B cell (primary cell): ENCODE results near the gene APIP. TPM values are rescaled to one million over a fixed set of nuclear protein-coding genes. Genes with fewer than 3 reads are reported as not detected.

ENCODE experiments used
- ATAC-seq: fragments of 200-7000 bp; cut with Tn5 transposase; one replicate; pipeline ENCODE4 v1.10.0; 2021; ENCODE audit warnings: low read depth, mild to moderate bottlenecking, moderate number of reproducible peaks, moderate library complexity
- CTCF ChIA-PET: fragments of 350-600 bp; sonication (Branson Sonifier 250); formaldehyde crosslinking; loops from one replicate; lab custom pipeline; 2021; ENCODE audit warnings: antibody characterized with exemption, inconsistent platforms; lab: Charles Lee
- POLR2A ChIA-PET: fragments of 350-600 bp; sonication (Branson Sonifier 250); formaldehyde crosslinking; loops from one replicate; lab custom pipeline; 2021; ENCODE audit warnings: antibody characterized with exemption; lab: Charles Lee
- DNase-seq: peaks from one replicate; pipeline ENCODE4 v3.0.0; 2013
- H2AFZ ChIP-seq: 2 replicates; pipeline ENCODE4 v1.6.1; 2012; ENCODE audit warnings: mild to moderate bottlenecking, low read depth, low read length; ENCODE audit not compliant: insufficient read depth, poor library complexity, severe bottlenecking
- H3K27ac ChIP-seq, 2 donors: 1 replicate in 1 of 2; 2 replicates in 1 of 2; pipeline ENCODE4 v1.5.1; 2012 to 2013; ENCODE audit warnings: low read length in 2 of 2, mild to moderate bottlenecking in 2 of 2, moderate library complexity in 1 of 2
- H3K27me3 ChIP-seq, 4 experiments: fragments of 200-600 bp in 1 of 4; sonication (generic) in 1 of 4; replicated peaks in 1 of 4; 1 replicate in 2 of 4; 2 replicates in 2 of 4; pipeline versions ENCODE4 v1.6.1 to v1.7.0; 2013 to 2016; ENCODE audit warnings: low read length in 3 of 4, mild to moderate bottlenecking in 2 of 4, mixed read lengths in 1 of 4, moderate library complexity in 1 of 4; ENCODE audit not compliant: insufficient read depth in 4 of 4, control insufficient read depth in 3 of 4; ENCODE audit errors: control extremely low read depth in 1 of 4
- H3K36me3 ChIP-seq, 2 experiments: replicated peaks in 1 of 2; 1 replicate in 1 of 2; 2 replicates in 1 of 2; pipeline versions ENCODE4 v1.6.1 to v1.7.1; 2013; ENCODE audit warnings: low read length in 1 of 2; ENCODE audit not compliant: insufficient read depth in 2 of 2, control insufficient read depth in 1 of 2; ENCODE audit errors: control extremely low read depth in 1 of 2, extremely low read depth in 1 of 2
- H3K4me1 ChIP-seq, 2 donors: fragments of 200-600 bp in 1 of 2; sonication (generic) in 1 of 2; 1 replicate in 1 of 2; 2 replicates in 1 of 2; pipeline versions ENCODE4 v1.5.1 to v1.6.1; 2013 to 2017; ENCODE audit warnings: low read length in 2 of 2; ENCODE audit not compliant: control insufficient read depth in 2 of 2, insufficient read depth in 2 of 2
- H3K4me2 ChIP-seq: replicated peaks from 2 replicates; pipeline ENCODE3; 2012; ENCODE audit warnings: mild to moderate bottlenecking, low read depth, low read length; ENCODE audit not compliant: poor library complexity, severe bottlenecking
- H3K4me3 ChIP-seq, 5 experiments: fragments of 200-600 bp in 1 of 5; sonication (generic) in 1 of 5; 1 replicate in 3 of 5; 2 replicates in 2 of 5; pipeline versions ENCODE4 v1.5.1 to v1.7.0; 2011 to 2016; ENCODE audit warnings: low read length in 4 of 5, mild to moderate bottlenecking in 4 of 5, low read depth in 2 of 5, control low read depth in 1 of 5, moderate library complexity in 1 of 5; ENCODE audit not compliant: insufficient read depth in 1 of 5; ENCODE audit errors: control extremely low read depth in 1 of 5, extremely low read depth in 1 of 5
- H3K79me2 ChIP-seq: fragments of 200-600 bp; sonication (generic); one replicate; pipeline ENCODE4 v1.6.0; 2016; ENCODE audit warnings: low read length; ENCODE audit not compliant: control insufficient read depth, insufficient read depth
- H3K9ac ChIP-seq: fragments of 200-600 bp; sonication (generic); 2 replicates; pipeline ENCODE4 v1.6.1; 2017; ENCODE audit warnings: mild to moderate bottlenecking, low read length, moderate library complexity
- H3K9me3 ChIP-seq, 3 donors: one replicate each; pipeline versions ENCODE4 v1.6.1 to v1.7.1; 2013; ENCODE audit warnings: low read length in 2 of 3; ENCODE audit not compliant: control insufficient read depth in 2 of 3, insufficient read depth in 1 of 3; ENCODE audit errors: control extremely low read depth in 1 of 3
- H4K20me1 ChIP-seq: 2 replicates; pipeline ENCODE4 v1.6.0; 2012; ENCODE audit warnings: mild to moderate bottlenecking, low read length; ENCODE audit not compliant: insufficient read depth, control insufficient read depth, poor library complexity, severe bottlenecking
- H3K27ac Mint-ChIP-seq: one replicate; pipeline ENCODE4 v1.8.0; 2021; ENCODE audit warnings: mixed read lengths
- H3K27me3 Mint-ChIP-seq: one replicate; pipeline ENCODE4 v1.8.0; 2021; ENCODE audit warnings: mixed read lengths
- H3K4me1 Mint-ChIP-seq: one replicate; pipeline ENCODE4 v1.8.0; 2021; ENCODE audit warnings: mixed read lengths
- H3K4me3 Mint-ChIP-seq: one replicate; pipeline ENCODE4 v1.8.0; 2021; ENCODE audit warnings: mixed read lengths
- H3K9me3 Mint-ChIP-seq: one replicate; pipeline ENCODE4 v1.8.0; 2022; ENCODE audit warnings: mixed read lengths; ENCODE audit not compliant: insufficient read depth
- EZH2 ChIP-seq: IDR thresholded peaks from 2 replicates; pipeline ENCODE4 v1.6.1; 2012; ENCODE audit warnings: borderline replicate concordance, low read depth, mild to moderate bottlenecking, moderate library complexity, low read length; ENCODE audit not compliant: insufficient read depth, poor library complexity, severe bottlenecking
- WGBS: methylation state at CpG from one replicate; pipeline ENCODE4 v1.1.5; 2013; ENCODE audit warnings: missing lambda C conversion rate; ENCODE audit not compliant: insufficient coverage; 5-methylcytosine and 5-hydroxymethylcytosine counted together
- intact Hi-C: fragments of 100-400 bp; cut with micrococcal nuclease; formaldehyde crosslinking; loops from one replicate; pipeline ENCODE4 v1.10.0; 2022
- polyA plus RNA-seq: library from polyadenylated mRNA; depleted of rRNA; stranded (reverse); fragments of >200 nt; gene quantifications from 2 replicates; pipeline ENCODE4 v1.2.3, GENCODE V29; 2012
- total RNA-seq, 2 donors: library from RNA; stranded (reverse); fragments of 120-200 nt in 1 of 2; gene quantifications; 1 replicate in 1 of 2; 2 replicates in 1 of 2; pipeline versions ENCODE4 v1.2.3 to v1.2.4, GENCODE V29; 2013 to 2022
- TF ChIP-seq, protein P1 (sequence below): fragments of 200-600 bp; IDR thresholded peaks from one replicate; pipeline ENCODE4 v1.8.0; 2022; ENCODE audit warnings: antibody characterized with exemption, mild to moderate bottlenecking

APIP gene
- total and polyA plus RNA-seq, 2 donors (not counting 1 experiment from before 2014, with no cell fraction given), result 6.1 to 19.4 TPM

DNA sequence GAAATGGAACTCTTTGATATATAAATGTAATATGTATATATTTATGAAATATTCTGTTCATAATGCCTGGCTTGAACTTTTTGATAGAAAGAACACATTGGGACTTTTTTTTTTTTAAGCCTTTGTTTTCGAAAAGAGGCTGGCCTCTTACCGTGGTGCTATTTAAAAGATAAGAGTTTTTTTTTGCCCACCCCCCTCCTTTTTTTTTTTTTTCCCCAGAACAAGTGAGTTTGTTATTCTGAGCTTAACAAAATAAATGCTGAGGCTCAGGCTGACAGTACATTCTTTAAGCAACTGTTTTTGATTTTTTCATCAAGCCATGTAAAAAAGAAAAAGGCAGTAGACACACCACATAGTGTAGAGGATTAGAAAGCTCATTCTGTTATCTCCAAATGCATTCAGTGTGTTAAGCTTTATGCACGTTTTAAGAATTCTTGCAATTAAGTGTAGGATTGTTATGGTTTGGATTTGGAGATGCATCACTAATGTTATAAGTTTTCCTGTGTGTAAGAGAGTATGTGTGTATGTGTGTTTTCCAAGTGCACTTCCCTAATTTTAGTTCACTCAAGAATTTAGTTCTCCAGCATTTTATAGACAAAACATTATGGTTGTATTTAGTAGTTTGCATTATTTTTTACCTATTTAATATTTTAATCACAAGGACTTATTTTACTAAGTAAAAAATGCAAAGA is 12.2 kb upstream of the APIP start:
- ChIA-PET CTCF (interaction anchor here (0.7 to 10.1 kb wide), 8 partner anchors 10 to 557 kb away, joined by 3 to 248 read pairs (median 4); no protein-coding TSS in a partner anchor), POLR2A (interaction anchor here (0.7 kb wide), 1 partner anchor 471 kb away, joined by 4 read pairs; no protein-coding TSS in a partner anchor)
- Histone ChIP-seq H3K27me3 (no peaks in the 10 kb centered on the region), H3K4me2 (no peak overlapping the region), H3K4me1 (no peaks in the 10 kb centered on the region), H3K36me3 (peaks cover 0 to 15% of the 10 kb centered on the region in 2 experiments), H3K4me3 (no peak overlapping the region), H3K27ac (no peak overlapping the region), H4K20me1 (peaks cover 35% of the 10 kb centered on the region), H3K9me3 (no peaks in the 10 kb centered on the region), H2AFZ (no peak overlapping the region), H3K79me2 (peaks cover 65% of the 10 kb centered on the region), H3K9ac (no peak overlapping the region)
- WGBS, result 83% methylated on average over 1 of the region's 3 CpGs
- DNase-seq, result no peak
- TF ChIP-seq, protein P1, sequence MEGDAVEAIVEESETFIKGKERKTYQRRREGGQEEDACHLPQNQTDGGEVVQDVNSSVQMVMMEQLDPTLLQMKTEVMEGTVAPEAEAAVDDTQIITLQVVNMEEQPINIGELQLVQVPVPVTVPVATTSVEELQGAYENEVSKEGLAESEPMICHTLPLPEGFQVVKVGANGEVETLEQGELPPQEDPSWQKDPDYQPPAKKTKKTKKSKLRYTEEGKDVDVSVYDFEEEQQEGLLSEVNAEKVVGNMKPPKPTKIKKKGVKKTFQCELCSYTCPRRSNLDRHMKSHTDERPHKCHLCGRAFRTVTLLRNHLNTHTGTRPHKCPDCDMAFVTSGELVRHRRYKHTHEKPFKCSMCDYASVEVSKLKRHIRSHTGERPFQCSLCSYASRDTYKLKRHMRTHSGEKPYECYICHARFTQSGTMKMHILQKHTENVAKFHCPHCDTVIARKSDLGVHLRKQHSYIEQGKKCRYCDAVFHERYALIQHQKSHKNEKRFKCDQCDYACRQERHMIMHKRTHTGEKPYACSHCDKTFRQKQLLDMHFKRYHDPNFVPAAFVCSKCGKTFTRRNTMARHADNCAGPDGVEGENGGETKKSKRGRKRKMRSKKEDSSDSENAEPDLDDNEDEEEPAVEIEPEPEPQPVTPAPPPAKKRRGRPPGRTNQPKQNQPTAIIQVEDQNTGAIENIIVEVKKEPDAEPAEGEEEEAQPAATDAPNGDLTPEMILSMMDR, result no peak
- Mint-ChIP-seq H3K27me3 (no peaks in the 10 kb centered on the region), H3K4me3 (no peak overlapping the region), H3K27ac (no peak overlapping the region), H3K9me3 (no peaks in the 10 kb centered on the region), H3K4me1 (peaks cover 15% of the 10 kb centered on the region)
- intact Hi-C loops, result loop anchor here (5.0 kb wide), 2 partner anchors 69 to 484 kb away; no protein-coding TSS in a partner anchor
- no peak for ATAC-seq

DNA sequence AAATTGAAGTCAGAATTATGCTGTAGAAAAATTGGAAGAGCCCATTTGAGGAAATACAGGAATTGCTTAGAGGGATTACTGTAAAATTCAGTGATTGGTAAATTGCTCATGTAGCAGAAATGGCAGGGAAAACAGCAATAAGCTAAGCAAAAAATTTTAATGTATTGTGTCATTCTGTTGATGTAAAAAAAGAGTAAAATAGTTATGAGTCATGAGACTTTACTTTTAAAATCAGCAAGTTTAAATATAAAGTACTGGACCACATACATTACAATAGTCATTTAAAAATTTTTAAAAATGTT is 10.6 kb upstream of the APIP start:
- Mint-ChIP-seq H3K9me3 (no peaks in the 10 kb centered on the region), H3K27ac (no peak overlapping the region), H3K4me3 (no peak overlapping the region), H3K4me1 (peaks cover 15% of the 10 kb centered on the region), H3K27me3 (no peaks in the 10 kb centered on the region)
- Histone ChIP-seq H4K20me1 (peaks cover 35% of the 10 kb centered on the region), H3K79me2 (peaks cover 67% of the 10 kb centered on the region), H2AFZ (no peak overlapping the region), H3K4me3 (no peak overlapping the region), H3K9ac (no peak overlapping the region), H3K4me1 (no peaks in the 10 kb centered on the region), H3K9me3 (no peaks in the 10 kb centered on the region), H3K4me2 (no peak overlapping the region), H3K27me3 (no peaks in the 10 kb centered on the region), H3K36me3 (peaks cover 0 to 5% of the 10 kb centered on the region in 2 experiments), H3K27ac (no peak overlapping the region)
- intact Hi-C loops, result loop anchor here (1.0 to 5.0 kb wide), 5 partner anchors 71 to 486 kb away; no protein-coding TSS in a partner anchor
- TF ChIP-seq, protein P1, result no peak
- TF ChIP-seq EZH2, result no peak
- DNase-seq (no peak), ATAC-seq (no peak)
- POLR2A ChIA-PET, result no interaction called here
- CTCF ChIA-PET, result interaction anchor here (0.6 to 10.1 kb wide), 31 partner anchors 9 to 558 kb away, joined by 3 to 248 read pairs (median 4); no protein-coding TSS in a partner anchor
